ENCODE measurements around the gene SUPT5H.

GRCh38 chr19:39446365-39447084 lies 1.1 kb downstream of the SUPT5H start:
- no peak for TF ChIP-seq CTCF (IDR thresholded peaks at IDR 0.05)
- no peak for TF ChIP-seq POLR2AphosphoS5 (IDR thresholded peaks at IDR 0.05)
- TF ChIP-seq POLR2A (IDR thresholded peaks at IDR 0.05): no peak
